Measurements from ENCODE around the gene PLEKHG5.
A peak's percentile ranks its signal among the peaks of the same experiment; 100 is the strongest.

Gene PLEKHG5

DNA sequence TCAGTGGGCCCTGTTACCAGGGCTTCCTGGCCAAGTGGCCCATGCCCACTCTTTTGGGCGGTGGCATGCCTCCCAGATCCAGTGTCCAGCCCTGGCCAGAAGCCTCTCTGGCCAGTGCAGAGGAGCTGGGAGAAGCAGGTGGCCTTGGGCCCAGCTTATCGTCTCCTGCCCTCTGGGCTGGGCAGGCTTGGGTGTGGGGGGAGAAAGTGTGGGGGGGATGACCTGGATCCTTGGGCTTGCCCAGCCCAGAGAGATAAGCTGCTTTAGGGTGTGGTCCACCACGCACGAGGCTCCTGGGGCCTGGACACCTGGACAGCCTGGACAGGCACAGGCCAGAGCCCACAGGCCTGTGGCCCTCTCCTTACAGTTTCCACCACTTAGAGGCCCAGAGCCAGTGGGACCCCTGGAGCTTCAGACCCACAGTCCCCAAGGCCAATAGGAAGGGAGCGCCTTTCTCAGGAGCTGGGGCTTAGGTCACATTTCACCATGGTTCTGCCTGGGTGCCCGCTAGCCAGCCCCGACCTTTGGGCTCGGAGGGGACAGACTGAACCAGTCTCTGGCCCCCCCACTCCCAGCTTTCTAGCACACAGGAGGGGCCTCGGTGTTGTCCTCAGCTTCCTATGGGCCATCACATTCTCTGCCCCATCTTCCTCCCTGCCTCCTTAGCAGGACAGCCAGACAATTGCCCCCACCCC lies 65.0 kb downstream of the PLEKHG5 start:
- DNase-seq (ENCODE audit: low read depth) = no peak

DNA sequence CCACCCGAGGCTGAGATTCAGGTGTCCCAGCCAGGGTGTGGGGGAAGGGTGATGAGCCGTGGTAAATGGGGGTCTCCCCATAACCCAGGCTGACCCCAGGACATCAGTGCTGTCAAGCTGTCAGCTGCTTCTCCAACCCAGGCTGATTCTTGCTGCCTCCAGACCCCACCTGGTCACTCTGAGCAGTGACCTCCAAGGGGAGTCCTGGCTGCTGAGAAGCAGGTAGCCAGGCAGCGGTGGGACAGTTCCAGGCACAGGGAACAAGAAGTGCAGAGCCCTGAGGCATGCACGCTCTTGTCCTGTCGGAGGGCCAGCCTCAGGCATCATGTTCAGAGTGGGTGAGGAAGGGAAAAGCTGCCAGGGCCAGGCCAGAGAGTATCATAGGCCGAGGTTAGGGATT lies 65.8 kb downstream of the PLEKHG5 start:
- no peak for DNase-seq (ENCODE audit: low read depth)

DNA sequence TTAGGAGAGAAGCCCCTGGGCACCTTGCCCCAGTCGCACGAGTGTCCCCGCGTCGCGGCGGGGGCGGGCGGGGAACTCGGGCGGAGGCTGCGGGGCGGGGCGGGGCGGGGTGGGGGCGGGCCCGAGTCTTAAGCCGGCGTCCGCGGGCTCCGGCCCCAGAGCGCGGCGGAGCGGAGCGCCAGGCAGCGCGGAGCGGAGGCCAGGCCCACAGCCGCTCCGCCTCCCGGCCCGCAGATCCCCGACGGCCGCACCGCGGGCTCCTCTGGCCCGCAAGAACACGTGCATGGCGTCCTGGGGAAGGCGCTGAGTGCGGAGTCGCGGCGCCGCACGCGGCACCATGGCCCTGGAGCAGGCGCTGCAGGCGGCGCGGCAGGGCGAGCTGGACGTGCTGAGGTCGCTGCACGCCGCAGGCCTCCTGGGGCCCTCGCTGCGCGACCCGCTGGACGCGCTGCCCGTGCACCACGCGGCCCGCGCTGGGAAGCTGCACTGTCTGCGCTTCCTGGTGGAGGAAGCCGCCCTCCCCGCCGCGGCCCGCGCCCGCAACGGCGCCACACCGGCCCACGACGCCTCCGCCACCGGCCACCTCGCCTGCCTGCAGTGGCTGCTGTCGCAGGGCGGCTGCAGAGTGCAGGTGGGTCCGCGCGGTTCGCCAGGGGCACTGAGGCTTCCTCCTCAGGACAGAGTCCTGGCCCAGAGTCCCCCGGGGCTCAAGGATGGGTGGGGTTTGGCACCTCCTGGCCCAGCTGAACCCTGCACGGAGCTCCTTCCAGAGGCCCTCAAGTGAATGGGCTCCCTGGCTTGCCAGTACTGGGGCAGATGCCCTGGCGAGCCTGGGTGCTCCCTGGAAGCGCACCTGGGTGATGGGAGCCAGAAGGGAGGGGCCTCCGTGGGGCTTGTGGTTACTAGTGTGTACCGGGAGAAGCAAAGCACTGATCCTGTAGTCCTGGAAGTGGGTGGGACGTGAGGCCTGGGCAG lies 66.6 kb downstream of the PLEKHG5 start, which contains the start of gene ESPN:
Gene ESPN, plus strand, starts transcription at position 158 of the 975 bp plus-strand sequence. Its CDS starts 180 bp downstream, at position 338.
- DNase-seq (ENCODE audit: low read depth) = no peak

DNA sequence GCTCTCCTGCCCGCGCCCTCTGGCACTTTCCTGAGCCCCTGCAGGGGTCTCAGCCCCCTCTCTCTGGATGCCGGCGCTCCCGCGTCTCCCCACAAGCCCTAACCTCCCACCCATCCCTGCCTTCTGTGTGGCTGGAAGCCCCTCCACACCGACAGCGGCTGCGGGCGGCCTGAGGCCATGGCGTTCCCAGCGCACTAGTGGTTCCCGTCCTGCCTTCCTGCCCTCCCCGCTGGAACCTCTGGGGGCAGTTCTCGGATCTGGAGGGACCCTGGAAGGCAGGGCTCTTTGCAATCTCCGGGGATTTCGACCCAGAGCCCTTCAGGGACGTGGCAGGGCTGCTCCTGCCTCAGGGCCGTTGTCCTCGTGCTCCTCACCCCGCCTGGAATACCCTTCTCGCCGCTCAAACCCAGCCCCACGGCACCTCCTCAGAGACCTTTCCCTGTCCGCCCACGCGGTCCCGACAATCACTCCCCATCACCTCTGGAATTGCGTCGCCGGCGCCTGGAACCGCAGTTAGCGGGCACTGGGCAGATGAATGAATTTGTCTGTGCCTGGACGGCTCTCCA lies 67.4 kb downstream of the PLEKHG5 start:
- no peak for DNase-seq (ENCODE audit: low read depth)

DNA sequence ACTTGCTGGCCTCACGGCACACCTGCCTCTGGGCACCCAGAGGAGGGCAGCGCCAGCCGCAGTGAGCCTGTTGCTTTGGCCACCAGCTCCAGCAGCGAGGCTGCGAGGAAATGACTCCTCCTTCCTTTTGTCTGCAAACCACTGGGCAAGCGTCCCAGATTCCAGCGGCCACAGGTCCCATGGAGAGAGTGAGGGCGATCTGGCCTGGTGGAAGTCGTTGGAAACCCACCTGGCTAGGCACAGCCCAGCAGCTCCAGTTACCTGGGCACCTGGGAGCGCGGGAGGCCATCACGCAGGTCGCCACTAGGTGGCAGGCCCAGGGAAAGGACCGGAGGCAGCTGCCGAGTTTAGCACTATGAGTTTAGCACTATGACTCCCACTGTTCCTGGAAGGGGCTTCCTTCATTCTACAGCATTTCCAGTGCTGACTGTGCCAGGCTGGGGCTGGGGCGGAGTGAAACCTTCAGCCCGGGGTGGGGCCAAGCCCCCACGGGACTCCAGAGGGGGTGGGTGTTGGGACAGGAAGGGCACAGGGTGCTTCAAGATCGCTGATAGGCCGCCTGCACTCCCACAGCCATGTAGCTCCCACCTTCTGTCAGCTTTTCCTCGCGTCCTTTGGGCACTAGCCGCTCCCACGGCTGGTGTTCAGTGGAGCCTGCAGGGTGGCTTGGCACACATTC lies 68.0 kb downstream of the PLEKHG5 start:
- DNase-seq (ENCODE audit: low read depth) = peak; percentile 31

DNA sequence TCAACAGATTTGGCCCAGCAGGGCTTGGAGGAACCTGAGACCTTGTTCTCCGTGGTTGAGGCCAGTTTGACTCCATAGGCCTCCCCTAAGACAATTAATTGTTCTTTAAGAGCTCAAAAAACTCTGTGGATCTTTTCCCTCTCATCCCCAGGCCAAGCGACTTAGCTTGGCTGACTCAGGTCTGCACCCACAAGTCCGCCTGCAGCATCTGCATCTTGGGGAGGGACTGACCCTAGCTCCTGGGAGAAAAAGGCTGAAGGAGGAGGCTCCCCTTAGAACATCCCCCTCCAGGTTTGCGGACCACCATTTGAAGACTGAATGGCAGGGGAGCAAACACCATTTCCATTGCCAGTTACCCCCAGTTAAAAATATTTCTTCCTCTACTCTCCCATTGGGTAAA lies 70.2 kb downstream of the PLEKHG5 start:
- DNase-seq (ENCODE audit: low read depth) = no peak

DNA sequence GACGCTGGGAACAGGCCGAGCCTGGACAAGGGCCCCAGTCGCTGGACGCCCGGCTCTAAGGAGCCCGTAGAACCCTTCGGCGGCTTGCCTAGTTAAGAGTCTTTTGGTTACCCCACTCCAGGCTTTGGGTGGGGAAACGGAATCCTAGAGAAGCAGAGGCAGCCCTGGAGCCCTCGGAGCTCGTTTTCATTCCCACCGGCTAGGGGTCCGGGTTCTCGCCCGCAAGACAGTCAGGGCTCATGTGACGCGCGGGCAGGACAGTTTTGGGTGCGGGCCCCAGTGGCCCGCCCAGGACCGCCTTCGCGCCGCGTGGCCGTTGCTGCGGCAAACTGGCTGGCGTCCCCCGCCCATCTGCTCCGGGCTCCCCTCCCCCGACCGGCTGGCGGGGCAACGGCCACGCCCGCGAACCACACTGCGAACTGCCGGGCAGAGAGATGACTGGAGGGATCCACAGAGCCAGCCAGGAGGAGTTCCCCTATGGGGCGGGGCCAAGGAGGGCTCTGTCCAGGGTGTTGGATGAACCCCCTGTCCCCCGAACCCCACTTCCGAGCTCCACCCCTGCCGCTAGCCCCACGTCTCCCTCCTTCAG lies 70.9 kb downstream of the PLEKHG5 start:
- no peak for DNase-seq (ENCODE audit: low read depth)

DNA sequence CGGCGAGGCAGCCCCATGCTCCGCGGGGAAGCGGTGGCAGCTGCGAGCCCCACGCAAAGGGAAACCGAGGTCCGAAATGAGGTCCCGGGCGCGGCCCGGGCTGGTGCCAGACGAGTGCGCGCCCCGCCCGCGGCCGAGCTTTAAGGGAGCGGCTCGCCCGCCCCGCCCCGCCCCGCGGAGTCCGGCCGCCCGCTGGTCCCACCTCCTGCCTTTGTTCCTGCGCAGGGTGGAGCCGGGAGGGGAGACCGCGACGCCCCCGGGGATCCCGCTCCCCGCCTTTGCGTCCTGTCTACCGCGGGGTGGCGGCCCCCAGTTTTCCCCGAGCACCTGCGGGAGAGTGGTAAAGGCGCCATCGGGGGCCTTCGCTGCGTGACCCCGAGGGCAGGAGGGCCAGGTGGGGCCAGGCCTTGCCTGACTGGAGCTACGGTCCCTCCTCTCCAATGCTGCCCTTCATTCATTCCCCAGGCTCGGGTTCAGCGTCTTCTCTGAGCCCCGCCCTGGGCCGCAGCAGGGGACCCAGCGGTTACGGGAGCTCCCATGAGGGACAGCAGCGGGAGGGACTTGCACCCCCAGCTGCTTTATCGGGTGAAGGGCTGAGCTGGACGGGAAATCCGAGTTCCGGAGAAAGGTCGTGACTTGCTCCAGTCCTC lies 71.5 kb downstream of the PLEKHG5 start, which contains the start of gene HES2:
Gene HES2, minus strand, starts transcription at position 116 of the 650 bp plus-strand sequence. Its CDS starts 99 bp downstream, at position 17.
- no peak for DNase-seq (ENCODE audit: low read depth)

DNA sequence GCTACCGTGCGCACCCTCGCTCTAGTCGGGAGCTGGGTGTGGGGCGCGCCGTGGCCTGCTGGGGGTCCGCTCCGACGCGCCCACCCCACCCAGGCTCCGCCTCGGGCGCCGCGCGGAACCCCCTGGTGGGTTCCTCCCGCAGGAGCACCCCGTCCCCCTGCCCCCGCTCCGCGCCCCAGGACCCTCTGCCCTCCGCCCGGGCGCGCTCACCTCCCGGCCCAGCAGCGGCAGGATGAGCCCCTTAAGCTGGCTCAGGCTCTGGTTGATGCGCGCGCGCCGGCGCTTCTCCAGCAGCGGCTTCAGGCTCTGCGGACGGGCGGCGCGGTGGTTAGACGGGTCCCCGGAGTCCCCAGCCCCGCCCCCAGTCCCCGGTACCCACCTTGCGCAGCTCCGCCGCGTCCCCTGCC lies 72.1 kb downstream of the PLEKHG5 start:
- no peak for DNase-seq (ENCODE audit: low read depth)

DNA sequence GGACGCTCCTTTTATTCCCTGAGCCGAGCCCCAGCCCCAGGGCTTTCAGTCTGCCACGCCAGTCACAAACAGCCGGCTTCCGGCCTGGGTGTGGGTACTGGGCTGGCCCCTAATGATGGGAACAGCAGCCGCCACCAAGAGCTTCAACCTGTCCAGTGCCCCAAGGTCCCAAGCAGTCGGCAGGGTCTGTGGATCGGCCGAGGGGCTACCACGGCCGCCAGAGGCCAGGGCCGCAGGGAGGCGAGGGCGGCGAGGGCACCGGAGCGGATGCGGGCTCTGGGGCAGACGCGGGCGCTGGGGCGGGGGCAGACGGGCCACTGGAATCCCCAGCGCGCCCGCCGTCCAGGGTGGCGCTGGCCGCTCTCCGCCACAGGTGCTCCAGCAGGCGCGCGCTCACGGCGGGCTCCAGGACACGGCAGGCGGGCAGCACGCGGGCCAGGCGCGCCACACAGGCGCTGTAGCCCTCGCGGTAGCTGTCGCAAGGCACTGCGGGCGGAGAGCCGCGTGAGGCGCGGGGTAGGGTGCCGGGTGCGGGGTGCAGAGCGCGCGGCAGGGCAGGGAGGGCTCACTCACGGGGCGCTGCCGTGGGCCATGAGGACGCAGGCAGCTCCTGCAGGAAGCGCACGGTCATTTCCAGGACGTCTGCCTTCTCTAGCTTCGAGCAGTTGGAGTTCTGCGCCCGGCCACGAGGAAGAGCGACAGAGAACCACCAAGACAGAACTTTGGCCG lies 72.6 kb downstream of the PLEKHG5 start:
- DNase-seq (ENCODE audit: low read depth) = no peak

DNA sequence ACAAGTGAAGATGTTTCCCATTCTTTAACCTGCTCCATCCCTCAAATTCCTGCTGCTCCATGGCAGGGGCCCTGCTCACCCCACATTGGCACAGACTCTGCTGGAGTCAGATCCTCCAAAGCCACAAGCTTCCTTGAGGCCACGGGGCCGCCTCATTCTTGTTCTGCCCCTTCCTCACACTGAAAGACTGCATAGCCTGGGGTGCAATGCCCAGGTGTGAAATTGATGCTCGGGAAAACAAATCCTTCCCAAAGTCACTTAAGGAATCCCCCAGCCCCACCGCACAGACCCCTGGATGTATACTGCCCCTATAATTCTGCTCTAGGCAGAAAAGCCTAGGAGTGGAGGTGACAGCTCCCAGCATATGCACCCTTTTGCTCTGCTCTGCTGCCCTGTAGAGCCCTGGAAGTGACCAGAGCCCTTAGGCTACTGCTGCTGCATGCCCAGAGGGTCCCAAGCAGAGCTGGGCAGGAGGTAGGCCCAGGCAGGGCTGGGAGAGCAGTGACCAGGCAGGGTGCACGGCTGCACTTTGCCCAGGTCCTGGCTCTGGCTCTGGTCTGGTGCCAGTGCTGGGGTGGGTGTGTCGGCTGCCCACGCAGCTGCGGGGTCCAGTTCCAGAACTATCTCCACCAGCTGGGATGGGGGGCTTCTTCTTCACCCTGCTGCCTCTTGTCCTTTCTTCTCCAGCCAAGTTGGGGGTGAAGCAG lies 73.4 kb downstream of the PLEKHG5 start:
- DNase-seq (ENCODE audit: low read depth) = no peak
